ENCODE data around the gene HHAT.

DNA sequence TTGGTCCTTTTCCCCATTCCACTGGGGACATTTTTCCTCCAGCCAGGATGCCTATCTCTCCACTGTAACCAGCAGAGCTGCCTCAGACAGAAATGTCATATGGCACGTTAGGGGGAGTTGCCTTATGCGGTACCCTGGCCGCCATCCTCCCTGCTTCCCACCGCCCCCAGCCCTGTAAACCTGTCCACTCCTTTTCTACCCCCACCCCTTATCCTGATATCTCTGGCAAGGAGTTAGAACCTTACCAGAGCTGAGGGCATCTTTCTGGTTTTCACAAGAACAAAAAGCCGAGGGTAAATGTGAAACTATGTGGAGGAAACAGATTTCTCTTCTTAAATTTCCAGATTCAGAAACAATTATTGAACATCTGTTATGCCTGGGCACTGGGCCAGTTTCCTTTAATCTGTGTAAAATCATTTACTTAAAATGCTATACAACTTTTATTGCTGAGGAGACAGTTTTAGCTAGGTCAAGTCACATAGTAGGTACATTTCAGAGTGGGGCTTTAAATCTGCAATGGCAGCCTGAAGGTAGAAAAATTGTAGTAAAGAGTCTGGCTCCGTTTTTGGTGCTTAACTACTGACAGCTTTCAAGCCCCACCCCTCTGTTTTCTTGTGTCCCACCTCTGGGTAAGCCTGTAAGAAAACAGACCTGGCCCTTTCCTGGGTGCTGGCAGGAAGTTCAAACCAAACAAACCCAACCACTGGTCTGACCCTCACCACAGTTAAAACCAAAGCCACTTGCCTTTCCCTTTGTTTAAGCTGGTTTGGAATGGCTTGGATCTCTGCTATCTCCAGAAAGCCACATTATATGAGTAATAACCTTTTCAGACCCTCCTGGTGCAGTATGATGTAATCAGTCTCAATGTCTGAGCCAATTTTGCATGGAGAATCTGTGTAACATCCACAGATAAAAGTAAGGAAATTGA, 319.0 kb downstream of the HHAT start:
- TF ChIP-seq, protein P1, sequence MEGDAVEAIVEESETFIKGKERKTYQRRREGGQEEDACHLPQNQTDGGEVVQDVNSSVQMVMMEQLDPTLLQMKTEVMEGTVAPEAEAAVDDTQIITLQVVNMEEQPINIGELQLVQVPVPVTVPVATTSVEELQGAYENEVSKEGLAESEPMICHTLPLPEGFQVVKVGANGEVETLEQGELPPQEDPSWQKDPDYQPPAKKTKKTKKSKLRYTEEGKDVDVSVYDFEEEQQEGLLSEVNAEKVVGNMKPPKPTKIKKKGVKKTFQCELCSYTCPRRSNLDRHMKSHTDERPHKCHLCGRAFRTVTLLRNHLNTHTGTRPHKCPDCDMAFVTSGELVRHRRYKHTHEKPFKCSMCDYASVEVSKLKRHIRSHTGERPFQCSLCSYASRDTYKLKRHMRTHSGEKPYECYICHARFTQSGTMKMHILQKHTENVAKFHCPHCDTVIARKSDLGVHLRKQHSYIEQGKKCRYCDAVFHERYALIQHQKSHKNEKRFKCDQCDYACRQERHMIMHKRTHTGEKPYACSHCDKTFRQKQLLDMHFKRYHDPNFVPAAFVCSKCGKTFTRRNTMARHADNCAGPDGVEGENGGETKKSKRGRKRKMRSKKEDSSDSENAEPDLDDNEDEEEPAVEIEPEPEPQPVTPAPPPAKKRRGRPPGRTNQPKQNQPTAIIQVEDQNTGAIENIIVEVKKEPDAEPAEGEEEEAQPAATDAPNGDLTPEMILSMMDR (conservative IDR thresholded peaks at IDR 0.05; ENCODE audit: low read length), result no peak
- no peak for TF ChIP-seq EZH2phosphoT487 (IDR thresholded peaks at IDR 0.05; ENCODE audit: borderline replicate concordance, low read depth, low read length)
